ENCODE measurements around the gene PEAK3.
"Not testable (repeated sequence)": the region's sequence is repeated elsewhere in the genome, so short reads cannot be mapped to it uniquely, and the experiment has no call there.

Gene PEAK3

DNA sequence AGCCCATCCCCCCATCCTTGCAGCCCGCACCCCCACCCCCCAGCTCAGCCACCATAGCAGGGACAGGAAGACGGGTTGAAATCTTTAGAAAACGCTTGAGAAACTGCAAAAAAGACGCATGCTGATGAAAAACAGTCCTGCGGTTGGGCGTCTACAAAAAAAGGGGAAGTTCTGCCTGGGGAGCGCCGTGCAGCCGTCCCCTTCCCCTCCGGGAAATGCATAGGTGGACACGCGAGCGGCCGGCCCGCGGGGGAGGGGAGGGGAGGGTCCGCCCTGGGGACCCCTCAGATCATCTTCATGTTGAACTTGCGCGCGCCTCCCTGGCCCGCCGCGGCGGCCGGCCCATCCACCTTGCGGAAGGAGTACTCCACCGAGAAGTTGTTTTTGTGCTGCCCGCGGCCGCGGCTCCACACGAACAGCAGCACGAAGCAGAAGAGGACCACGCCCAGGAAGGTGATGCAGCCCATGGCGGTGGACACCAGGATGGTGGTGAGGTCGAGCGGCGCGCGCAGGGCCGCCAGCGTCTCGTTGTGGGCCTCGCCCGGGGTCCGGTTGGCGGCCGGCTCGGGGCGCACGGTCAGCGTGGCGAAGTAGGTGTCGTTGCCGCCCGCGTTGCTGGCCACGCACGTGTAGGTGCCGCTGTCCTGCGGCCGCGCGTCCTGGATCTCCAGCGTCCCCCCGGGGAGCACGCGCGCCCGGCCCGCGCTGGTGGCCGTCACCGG lies 7.9 kb upstream of the PEAK3 start:
- DNase-seq (ENCODE audit: extremely low read depth in 1 of 2, low read depth in 1 of 2) = no peak

DNA sequence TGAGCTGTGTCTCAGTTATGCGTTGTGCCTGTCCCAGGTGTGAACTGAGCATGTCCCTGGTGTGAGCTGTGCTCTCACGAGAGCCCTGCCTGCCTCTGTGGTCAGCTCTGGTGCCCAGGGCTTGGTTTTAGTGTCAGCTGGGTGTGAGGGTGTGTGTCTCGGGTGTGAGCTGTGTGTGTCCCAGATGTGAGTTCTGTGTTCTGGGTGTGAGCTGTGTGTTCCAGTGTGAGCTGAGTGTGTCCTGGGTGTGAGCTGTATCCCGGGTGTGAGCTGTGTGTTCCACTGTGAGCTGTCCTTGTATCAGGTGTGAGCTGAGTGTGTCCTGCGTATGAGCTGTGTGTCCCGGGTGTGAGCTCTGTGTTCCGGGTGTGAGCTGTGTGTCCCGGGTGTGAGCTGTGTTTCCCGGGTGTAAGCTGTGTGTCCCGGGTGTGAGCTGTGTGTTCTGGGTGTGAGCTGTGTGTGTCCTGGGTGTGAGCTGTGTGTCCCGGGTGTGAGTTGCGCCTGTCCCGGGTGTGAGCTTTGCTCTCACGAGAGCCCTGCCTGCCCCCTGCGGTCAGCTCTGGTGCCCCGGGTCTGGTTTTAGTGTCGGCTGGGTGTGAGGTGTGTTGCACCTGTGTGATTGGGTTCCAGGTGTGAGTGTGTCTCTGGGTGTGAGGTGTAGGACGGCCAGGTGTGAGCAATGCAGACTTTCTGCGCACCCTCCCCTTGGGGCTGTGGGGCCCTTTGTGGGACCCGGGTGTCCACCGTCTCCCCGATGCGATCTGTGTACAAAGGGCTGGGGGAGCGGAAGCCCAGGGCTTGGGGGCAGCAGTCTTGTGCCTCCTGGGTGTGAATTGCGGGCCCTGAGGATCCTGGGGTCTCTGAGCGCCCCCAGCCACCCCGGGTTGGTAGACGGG lies 7.1 kb upstream of the PEAK3 start:
- DNase-seq (ENCODE audit: extremely low read depth in 1 of 2, low read depth in 1 of 2) = no peak

GRCh38 chr19:2288338-2288817 lies 6.4 kb upstream of the PEAK3 start:
- DNase-seq (ENCODE audit: extremely low read depth in 1 of 2, low read depth in 1 of 2) = no peak

DNA sequence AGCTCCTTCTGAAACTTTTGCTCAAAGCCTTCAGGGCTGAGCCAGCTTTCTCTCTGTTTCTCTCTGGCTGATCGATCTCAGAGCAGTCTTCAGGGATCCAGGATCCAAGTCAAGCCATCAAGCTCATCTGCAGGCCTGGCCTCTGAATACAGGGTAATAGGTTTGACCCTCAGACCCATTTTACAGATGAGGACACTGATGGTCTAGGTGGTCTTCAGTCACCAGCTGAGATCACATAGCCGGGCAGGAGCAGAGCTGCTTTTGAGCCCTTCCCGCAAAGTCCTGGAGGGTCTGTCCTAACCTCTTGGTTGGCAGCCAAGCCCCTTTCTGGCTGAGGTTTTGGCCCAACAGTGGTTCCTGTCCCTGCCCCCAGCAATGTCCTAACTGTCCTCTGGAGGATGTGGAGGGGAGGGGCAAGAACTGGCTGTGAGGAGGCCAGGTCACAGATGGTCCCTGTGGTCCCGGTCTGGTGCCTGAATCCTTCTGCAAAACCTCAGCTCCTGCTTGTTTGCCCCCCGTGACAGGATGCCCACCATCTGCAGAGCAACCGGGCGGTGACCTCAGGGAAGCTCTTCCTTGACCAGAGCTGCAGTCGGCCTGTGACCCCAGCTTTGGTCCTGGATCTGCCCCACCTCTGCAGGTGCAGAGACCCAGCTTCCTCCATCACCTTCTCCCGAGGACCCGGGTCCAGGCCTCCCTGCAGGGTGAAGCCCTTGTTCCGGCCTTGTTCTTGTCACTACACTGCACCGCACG lies 5.8 kb upstream of the PEAK3 start:
- no peak for DNase-seq (ENCODE audit: extremely low read depth in 1 of 2, low read depth in 1 of 2)

DNA sequence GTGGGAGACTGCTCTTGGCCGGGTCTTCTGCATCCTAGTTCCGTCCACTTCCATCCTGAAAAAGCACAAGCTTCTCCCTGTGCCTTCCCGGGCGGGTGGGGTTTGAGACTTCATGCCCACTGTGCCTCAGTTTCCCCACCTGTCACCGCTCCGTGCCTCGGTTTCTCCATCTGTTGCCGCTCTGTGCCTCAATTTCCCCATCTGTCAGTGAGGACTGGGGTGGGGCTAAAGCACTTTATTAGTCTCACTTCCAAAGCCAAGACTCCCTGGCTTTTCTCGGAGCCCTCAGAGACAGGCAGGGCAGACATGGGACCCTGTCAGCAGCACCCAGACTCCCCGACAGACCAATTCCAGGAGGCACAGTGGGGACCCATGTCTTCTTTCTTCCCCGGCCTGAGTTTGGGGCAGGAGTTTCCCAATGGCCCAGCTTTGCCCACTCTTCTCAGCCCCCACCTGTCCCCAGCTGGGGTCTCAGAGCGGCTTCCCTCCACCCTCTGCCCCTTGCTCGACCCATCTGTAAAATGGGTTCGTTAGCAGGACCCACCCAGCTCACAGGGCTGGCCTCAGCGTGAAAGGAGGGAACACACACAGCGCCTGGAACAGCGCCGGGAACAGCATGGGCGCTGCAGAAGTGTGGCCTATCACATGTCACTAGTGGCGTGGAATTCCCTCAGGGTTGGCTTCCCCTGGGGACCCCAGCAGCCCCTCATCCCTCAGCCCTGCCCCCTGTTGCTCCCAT lies 4.6 kb upstream of the PEAK3 start:
- DNase-seq (ENCODE audit: extremely low read depth in 1 of 2, low read depth in 1 of 2) = no peak

GRCh38 chr19:2283835-2284507 lies 2.0 kb upstream of the PEAK3 start:
- no peak for DNase-seq (ENCODE audit: extremely low read depth in 1 of 2, low read depth in 1 of 2)

- DNase-seq (ENCODE audit: extremely low read depth in 1 of 2, low read depth in 1 of 2) = no peak
Observed at GRCh38 chr19:2282862-2283237, 875 bp upstream of the PEAK3 start.

GRCh38 chr19:2281265-2282061 lies 512 bp downstream of the PEAK3 start:
- not testable (repeated sequence) for DNase-seq (ENCODE audit: extremely low read depth in 1 of 2, low read depth in 1 of 2)

- DNase-seq (ENCODE audit: extremely low read depth in 1 of 2, low read depth in 1 of 2) = no peak
Observed at GRCh38 chr19:2280633-2281264, 1.2 kb downstream of the PEAK3 start.

DNA sequence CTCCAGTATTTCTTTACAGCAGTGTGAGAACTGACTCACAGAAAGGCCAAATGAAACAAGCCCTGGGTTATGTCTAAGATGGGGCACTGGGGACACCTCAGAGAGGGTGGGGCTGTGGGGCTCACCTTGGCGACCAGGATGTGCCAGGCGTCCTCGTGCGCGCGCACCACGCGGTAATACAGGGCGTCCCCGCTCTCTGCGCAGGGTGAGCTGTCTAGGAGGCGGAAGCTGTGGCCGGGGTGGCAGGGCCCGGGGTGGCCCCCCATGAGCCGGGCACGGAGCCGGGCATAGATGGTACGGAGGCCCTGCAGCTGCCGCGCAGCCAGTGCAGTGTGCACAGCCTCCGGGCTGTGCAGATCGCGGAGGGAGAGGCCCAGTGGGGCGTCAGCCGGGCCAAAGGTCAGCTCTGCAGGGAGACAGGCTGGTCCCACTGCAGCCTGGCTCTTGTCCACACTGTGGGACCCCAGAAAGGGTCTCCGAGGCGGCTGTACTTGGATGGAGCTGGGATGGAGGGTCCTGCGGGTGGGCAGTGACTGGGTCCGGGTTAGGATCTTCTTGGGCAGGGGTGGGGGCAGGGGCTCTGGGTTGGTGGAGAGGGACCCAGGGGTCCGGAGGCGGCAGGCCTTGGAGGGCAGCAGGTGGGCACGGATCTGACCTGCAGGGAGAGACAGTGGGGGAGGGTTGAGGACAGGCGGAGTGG lies 3.4 kb downstream of the PEAK3 start:
- no peak for DNase-seq (ENCODE audit: extremely low read depth in 1 of 2, low read depth in 1 of 2)

- DNase-seq (ENCODE audit: extremely low read depth in 1 of 2, low read depth in 1 of 2) = no peak
Observed at GRCh38 chr19:2277138-2277537, 4.8 kb downstream of the PEAK3 start.

DNA sequence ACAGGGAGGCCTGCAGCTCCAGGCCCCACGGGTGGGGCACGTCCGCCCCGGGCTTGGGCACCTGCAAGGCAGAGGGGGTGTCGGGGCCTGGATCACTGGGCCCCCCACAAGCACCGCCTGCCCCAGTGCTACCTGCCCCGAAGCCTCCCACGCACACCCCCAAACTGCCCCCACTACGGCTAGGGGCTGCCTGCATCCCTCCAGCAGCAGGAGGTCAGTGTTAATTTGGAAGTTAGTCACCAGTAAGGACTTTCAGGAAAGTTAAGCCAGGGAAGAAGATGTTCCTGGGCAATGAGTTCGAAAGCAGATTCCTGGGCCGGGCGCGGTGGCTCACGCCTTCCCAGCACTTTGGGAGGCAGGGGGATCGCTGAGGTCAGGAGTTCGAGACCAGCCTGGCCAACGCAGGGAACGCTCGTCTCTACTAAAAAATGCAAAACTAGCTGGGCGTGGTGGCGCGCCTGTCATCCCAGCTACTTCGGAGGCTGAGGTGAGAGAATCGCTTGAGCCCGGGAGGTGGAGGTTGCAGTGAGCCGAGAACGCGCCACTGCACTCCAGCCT lies 5.5 kb downstream of the PEAK3 start:
- DNase-seq (ENCODE audit: extremely low read depth in 1 of 2, low read depth in 1 of 2) = no peak

GRCh38 chr19:2275588-2276428 lies 6.2 kb downstream of the PEAK3 start:
- no peak for DNase-seq (ENCODE audit: extremely low read depth in 1 of 2, low read depth in 1 of 2)

GRCh38 chr19:2274931-2275535 lies 6.9 kb downstream of the PEAK3 start:
- no peak for DNase-seq (ENCODE audit: extremely low read depth in 1 of 2, low read depth in 1 of 2)

DNA sequence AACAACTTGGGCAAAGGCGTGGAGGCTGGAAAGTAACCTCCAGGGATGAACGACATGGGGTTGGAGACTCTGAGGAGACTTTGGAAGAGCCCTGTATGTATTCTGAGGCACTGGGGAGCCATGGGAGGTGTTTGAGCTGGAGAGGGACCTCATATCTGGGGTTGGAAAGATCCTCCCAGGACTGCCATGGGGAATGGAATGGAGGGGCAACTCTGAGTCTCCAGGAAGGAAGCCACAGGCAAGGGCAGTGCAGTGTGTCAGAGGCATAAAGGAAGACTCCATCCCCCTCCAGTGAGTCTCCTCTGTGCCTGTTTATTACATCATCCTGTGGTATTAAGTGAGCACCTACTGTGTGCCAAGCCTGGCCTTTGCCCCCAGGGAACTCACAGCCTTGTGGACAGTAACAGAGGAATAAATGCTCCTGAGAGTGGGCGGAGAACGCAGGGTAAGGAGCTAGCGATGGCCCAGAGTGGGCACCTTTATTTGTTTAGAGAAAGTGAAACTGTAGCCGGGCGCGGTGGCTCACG lies 7.7 kb downstream of the PEAK3 start:
- no peak for DNase-seq (ENCODE audit: extremely low read depth in 1 of 2, low read depth in 1 of 2)
